Right atrium auricular region (tissue), 2 donors: Measurements from ENCODE around the gene FMN2. TPM values are rescaled to one million over a fixed set of nuclear protein-coding genes. Genes with fewer than 3 reads are reported as not detected.

Source experiments
- DNase-seq: peaks from one replicate; pipeline ENCODE4 v3.0.0-alpha.2; 2019; ENCODE audit warnings: low spot score
- H3K27ac ChIP-seq, 2 donors: fragments of 200-600 bp; sonication (generic); 1 replicate in 1 of 2; 2 replicates in 1 of 2; pipeline ENCODE4 v1.5.1; 2016 to 2019
- H3K27me3 ChIP-seq, 2 donors: fragments of 200-600 bp; sonication (generic); one replicate each; pipeline versions ENCODE4 v1.5.1 to v1.6.0; 2017 to 2019
- H3K36me3 ChIP-seq: fragments of 200-600 bp; sonication (generic); one replicate; pipeline ENCODE4 v1.5.1; 2016
- H3K4me1 ChIP-seq, 2 donors: fragments of 200-600 bp; sonication (generic); one replicate each; pipeline versions ENCODE4 v1.5.1 to v1.6.0; 2017 to 2019
- H3K4me3 ChIP-seq, 2 donors: fragments of 200-600 bp; sonication (generic); 1 replicate in 1 of 2; 2 replicates in 1 of 2; pipeline ENCODE4 v1.5.1; 2017 to 2019; ENCODE audit warnings: mild to moderate bottlenecking in 1 of 2, moderate library complexity in 1 of 2
- H3K9me3 ChIP-seq, 2 donors: fragments of 200-600 bp; sonication (generic); one replicate each; pipeline ENCODE4 v1.5.1; 2019
- CTCF ChIP-seq, 2 donors: fragments of 200-600 bp; sonication (generic); IDR thresholded peaks; one replicate each; pipeline ENCODE4 v1.5.1; 2019; ENCODE audit warnings: antibody characterized with exemption in 2 of 2
- total RNA-seq, 2 donors: library from RNA; depleted of rRNA; stranded (reverse); fragments of >200 nt; gene quantifications; one replicate each; pipeline ENCODE4 v1.1.0, GENCODE V29; 2016

Gene FMN2
- total RNA-seq, 2 donors from 2014 or later = 0.15 TPM; not detected in 1

GRCh38 chr1:240099329-240099728 lies 7.6 kb downstream of the FMN2 start:
- no peak for DNase-seq
- no peak for TF ChIP-seq CTCF (IDR thresholded peaks at IDR 0.05)
- no peaks in the 10 kb centered on the region for H3K36me3 ChIP-seq
- H3K27me3 ChIP-seq = peaks cover 0 to 6% of the 10 kb centered on the region in 2 donors
- no peaks in the 10 kb centered on the region for H3K9me3 ChIP-seq
- no peak overlapping the region for H3K27ac ChIP-seq
- H3K4me3 ChIP-seq = no peak overlapping the region
- H3K4me1 ChIP-seq = no peaks in the 10 kb centered on the region

- DNase-seq = no peak
- no peak overlapping the region for H3K4me3 ChIP-seq
- H3K36me3 ChIP-seq = no peaks in the 10 kb centered on the region
- no peaks in the 10 kb centered on the region for H3K4me1 ChIP-seq
- TF ChIP-seq CTCF (IDR thresholded peaks at IDR 0.05) = no peak
- H3K27me3 ChIP-seq = peaks cover 0 to 2% of the 10 kb centered on the region in 2 donors
- no peak overlapping the region for H3K27ac ChIP-seq
- H3K9me3 ChIP-seq = no peaks in the 10 kb centered on the region
Measured at GRCh38 chr1:240099748-240100147, 8.1 kb downstream of the FMN2 start.

GRCh38 chr1:240100371-240100934 lies 8.8 kb downstream of the FMN2 start:
- TF ChIP-seq CTCF (IDR thresholded peaks at IDR 0.05) = no peak
- DNase-seq = no peak
- H3K4me1 ChIP-seq = no peaks in the 10 kb centered on the region
- no peak overlapping the region for H3K27ac ChIP-seq
- no peaks in the 10 kb centered on the region for H3K27me3 ChIP-seq
- H3K9me3 ChIP-seq = no peaks in the 10 kb centered on the region
- no peaks in the 10 kb centered on the region for H3K36me3 ChIP-seq
- no peak overlapping the region for H3K4me3 ChIP-seq

- Histone ChIP-seq H3K4me1 (no peaks in the 10 kb centered on the region), H3K4me3 (no peak overlapping the region), H3K27me3 (no peaks in the 10 kb centered on the region), H3K36me3 (no peaks in the 10 kb centered on the region), H3K27ac (no peak overlapping the region), H3K9me3 (no peaks in the 10 kb centered on the region)
- no peak for DNase-seq
- no peak for TF ChIP-seq CTCF (IDR thresholded peaks at IDR 0.05)
Measured at GRCh38 chr1:240101306-240101705, 9.6 kb downstream of the FMN2 start.

GRCh38 chr1:240101737-240102136 lies 10.1 kb downstream of the FMN2 start:
- Histone ChIP-seq H3K4me1 (no peaks in the 10 kb centered on the region), H3K36me3 (no peaks in the 10 kb centered on the region), H3K4me3 (no peak overlapping the region), H3K9me3 (no peaks in the 10 kb centered on the region), H3K27ac (no peak overlapping the region), H3K27me3 (no peaks in the 10 kb centered on the region)
- DNase-seq = no peak
- no peak for TF ChIP-seq CTCF (IDR thresholded peaks at IDR 0.05)

- no peak for DNase-seq
- Histone ChIP-seq H3K9me3 (no peaks in the 10 kb centered on the region), H3K4me3 (no peak overlapping the region), H3K4me1 (no peaks in the 10 kb centered on the region), H3K27ac (no peak overlapping the region), H3K36me3 (no peaks in the 10 kb centered on the region), H3K27me3 (no peaks in the 10 kb centered on the region)
- no peak for TF ChIP-seq CTCF (IDR thresholded peaks at IDR 0.05)
Measured at GRCh38 chr1:240104672-240105071, 13.0 kb downstream of the FMN2 start.
